Epithelial cell of prostate (primary cell): ENCODE results near the gene USP5.
A peak's percentile ranks its signal among the peaks of the same experiment; 100 is the strongest.
"Not testable (repeated sequence)": the region's sequence is repeated elsewhere in the genome, so short reads cannot be mapped to it uniquely, and the experiment has no call there.

Experiments used
- DNase-seq: peaks from one replicate; pipeline ENCODE4 v3.0.0-alpha.2; 2011; ENCODE audit warnings: low read depth, low spot score
- H3K27ac ChIP-seq: fragments of 450-650 bp; 2 replicates; pipeline ENCODE4 v1.5.1; 2017; ENCODE audit warnings: mild to moderate bottlenecking

USP5 gene

DNA sequence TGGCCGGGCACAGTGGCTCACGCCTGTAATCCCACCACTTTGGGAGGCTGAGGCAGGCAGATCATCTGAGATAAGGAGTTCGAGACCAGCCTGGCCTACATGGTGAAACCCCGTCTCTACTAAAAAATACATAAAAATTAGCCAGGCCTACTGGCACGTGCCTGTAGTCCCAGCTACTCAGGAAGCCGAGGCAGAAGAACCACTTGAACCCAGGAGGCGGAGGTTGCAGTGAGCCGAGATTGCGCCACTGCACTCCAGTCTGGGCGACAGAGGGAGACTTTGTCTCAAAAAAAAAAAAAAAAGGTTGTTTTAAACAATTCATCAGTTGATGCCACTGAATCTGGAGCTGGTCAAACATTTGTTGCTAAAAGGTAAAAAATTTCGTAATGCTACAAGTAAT, 27.9 kb downstream of the USP5 start:
- not testable (repeated sequence) for DNase-seq, H3K27ac ChIP-seq

DNA sequence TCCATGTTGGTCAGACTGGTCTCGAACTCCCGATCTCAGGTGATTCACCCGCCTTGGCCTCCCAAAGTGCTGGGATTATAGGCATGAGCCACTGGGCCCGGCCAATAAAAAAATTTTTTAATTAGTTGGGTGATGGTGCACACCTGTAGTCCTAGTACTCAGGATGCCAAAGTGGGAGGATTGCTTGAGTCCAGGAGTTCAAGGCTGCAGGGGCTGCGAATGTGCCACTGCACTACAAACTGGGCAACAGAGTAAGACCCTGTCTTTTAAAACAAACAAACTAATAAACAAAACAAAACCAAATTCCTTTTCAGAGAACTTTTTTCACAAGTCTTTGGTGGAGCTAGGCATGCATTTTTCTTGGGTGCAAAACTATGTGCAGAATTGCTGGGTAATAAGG, 31.3 kb downstream of the USP5 start:
- DNase-seq: no peak
- H3K27ac ChIP-seq: no peak overlapping the region

DNA sequence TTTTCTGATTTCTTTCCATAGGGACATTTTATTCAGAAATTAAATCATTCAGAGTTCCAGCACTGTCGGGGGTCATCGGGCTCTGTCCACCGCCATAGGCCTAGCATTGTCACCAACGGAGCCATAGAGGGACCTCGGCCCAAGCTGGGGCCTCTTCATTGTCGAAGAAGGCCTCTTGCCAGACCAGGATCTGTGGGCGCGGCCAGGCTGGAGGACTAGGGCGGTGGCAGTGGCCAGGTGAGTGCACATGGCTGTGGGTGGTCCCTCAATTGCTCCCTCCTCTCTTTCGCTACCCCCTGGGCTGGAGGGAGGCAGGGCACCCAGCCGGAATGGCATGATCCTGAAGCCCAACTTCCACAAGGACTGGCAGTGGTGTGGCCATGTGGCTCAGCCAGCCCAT, 31.7 kb downstream of the USP5 start:
- no peak overlapping the region for H3K27ac ChIP-seq
- DNase-seq: no peak

DNA sequence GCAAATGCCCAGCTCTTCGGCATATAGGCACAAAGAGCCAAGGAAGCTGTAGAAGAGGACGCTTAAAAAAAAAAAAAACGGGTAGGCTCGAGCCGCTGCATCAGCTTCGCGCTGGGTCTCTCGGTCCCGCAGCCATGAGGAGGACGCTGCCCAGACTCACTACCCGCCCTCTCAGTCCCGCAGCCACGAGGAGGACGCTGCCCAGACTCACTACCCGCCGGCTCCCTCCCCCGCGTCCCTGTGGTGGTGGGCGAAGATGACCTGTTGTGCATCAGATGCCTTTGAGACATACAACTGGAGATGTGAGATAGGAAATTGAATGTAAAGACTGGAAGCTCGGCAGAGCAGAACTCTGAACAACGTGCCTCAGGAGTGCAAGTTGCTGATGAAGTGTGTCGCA, 32.6 kb downstream of the USP5 start:
- H3K27ac ChIP-seq: no peak overlapping the region
- no peak for DNase-seq

DNA sequence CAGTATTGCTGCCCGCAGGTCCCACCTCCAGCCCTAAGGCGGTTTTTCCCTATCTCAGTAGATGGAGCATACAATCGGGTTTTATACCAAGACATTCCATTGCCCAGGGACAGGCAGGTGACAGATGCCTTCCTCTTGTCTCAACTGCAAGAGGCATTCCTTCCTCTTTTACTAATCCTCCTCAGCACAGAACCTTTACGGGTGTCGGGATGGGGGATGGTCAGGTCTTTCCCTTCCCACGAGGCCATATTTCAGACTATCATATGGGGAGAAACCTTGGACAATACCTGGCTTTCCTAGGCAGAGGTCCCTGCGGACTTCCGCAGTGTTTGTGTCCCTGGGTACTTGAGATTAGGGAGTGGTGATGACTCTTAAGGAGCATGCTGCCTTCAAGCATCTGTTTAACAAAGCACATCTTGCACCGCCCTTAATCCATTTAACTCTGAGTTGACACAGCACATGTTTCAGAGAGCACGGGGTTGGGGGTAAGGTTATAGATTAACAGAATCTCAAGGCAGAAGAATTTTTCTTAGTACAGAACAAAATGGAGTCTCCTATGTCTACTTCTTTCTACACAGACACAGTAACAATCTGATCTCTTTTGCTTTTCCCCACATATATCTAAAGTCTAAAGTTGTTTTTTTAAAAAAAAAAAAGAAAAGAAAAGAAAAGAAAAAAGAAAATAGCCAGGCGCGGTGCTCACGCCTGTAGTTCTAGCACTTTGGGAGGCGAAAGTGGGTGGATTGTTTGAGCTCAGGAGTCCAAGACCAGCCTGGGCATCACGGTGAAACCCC, 34.5 kb downstream of the USP5 start:
- H3K27ac ChIP-seq, DNase-seq: not testable (repeated sequence)

DNA sequence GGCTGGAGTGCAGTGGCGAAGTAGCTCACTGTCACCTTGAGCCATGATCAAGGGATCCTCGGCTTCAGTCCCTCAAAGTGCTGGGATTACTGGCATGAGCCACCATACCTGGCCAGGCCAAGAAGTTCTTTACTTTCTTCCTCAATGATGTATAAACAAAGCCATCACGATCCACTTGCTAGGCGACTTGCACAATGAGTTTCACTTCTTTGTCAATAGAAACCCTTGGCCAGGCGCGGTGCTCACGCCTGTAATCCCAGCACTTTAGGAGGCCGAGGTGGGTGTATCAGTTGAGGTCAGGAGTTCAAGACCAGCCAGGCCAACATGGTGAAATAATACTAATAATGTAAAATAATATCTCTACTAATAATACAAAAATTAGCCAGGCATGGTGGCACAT, 35.5 kb downstream of the USP5 start:
- no peak overlapping the region for H3K27ac ChIP-seq
- DNase-seq: no peak

DNA sequence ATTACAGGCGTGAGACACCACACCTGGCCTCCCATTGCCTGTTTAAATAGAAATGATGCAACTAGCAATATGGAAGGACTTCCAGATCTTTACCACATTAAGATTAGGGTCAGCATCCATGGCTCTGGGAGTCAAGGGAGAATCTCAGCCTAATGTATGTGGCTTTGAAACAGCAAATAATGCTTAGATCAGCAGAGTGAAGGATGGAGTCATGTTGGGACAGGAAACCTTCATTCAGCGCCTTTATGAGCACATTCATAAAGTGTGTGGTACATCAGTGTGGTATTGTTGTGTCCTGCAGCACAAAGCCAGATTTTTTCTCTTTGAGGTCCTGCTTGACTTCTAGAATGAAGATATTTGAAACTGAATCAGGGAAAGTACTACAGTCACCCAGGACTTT, 36.4 kb downstream of the USP5 start:
- no peak for DNase-seq
- H3K27ac ChIP-seq: no peak overlapping the region

DNA sequence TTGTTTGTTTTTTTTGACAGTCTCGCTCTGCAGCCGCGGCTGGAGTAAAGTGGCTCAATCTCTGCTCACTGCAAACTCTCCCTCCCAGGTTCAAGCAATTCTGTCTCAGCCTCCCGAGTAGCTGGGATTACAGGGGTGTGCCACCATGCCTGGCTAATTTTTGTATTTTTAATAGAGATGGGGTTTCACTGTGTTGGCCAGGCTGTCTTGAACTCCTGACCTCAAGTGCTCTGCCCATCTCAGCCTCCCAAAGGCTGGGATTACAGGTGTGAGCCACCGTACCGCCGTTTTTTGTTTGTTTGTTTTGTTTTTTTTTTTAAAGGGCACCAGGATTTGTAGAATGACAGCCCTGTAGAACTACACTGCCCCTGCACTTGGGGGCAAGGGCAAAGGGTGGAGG, 36.8 kb downstream of the USP5 start:
- not testable (repeated sequence) for H3K27ac ChIP-seq, DNase-seq

DNA sequence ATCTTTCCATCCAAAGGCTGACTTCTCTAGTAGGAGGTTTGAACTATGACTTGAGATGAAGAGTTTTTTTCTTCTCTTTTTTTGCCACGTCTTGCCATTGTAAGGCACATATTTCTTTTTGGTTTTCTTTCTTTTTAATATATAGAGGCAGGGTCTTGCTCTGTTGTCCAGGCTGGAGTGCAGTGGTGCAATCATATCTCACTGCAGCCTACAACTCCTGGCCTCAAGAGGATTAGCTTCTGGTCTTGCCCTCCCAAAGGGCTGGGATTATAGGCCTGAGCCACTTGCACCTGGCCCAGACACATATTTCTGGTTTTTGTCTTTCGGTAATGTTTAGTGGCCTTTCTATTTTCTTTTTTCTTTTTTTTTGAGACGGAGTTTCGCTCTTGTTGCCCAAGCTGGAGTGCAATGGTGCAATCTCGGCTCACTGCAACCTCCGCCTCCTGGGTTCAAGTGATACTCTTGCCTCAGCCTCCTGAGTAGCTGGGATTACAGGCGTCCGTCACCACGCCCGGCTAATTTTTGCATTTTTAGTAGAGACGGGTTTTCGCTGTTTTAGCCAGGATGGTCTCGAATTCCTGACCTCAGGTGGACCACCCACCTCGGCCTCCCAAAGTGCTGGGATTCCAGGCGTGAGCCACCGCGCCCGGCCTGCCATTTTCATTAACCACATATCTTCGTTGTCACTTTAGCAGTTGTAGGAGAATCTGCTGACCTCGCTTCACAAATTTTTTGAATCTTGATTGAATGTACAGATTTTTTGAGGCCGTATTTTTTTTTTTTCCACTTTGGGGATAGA, 38.0 kb downstream of the USP5 start:
- not testable (repeated sequence) for DNase-seq
- H3K27ac ChIP-seq: peak overlapping the region; percentile 63

DNA sequence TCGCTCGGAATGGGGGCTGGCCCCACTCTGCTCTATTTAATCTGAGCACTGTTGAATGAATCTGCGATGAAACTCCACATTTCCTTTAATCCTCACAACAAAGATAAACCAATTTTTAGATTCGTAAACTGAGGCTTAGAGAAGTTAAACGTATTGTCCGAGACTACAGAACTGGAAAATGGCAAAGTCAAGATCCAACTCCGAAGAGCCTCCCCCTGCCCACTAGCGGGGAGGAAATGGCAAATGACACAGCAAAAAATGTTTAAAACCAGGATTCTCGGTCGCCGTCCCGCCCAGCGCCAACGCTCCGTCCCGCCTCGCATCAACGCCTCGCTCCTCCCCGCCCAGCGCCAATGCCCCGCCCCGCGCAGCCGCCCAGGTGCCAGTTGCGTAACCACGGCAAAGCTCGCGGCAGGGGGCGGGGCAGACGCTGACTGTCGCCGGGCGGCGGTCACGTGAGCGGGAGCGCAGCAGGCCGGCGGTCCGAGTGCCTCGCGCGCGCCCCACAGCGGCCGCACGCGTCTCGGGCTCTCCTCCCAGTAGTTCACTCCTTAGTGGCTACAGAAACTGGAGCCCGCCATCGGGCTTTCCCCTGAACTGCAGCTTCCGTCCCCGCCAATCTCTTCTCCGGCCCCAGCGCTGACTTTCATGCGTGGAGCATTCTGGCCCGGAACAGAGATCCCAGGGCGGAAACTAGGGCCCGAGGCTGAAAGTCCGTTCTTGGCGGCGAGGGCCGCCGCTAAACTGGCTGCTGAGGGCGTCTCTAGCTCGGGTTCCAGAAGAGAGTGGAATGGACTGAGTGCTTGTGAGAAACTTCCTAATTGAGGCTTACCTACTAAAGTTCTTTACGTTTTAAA, 39.1 kb downstream of the USP5 start:
- H3K27ac ChIP-seq: peak overlapping the region; percentile 63
- no peak for DNase-seq

DNA sequence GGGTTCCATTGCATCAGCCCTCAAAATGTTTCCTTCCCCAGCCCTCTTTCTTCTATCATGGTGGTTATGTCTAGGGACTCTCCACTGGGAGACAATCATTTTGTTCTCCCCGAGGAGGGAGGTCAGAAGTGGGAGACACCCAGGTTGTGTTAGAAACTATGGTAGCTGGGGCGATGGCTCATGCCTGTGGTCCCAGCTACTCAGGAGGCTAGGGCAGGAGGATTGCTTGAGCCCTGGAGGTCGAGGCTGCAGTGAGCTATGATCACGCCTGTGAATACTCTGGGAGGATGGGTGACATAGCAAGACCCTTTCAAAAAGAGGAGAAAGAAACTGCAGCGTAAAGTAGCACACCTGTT, 39.7 kb downstream of the USP5 start:
- H3K27ac ChIP-seq: peak overlapping the region; percentile 63
- no peak for DNase-seq

DNA sequence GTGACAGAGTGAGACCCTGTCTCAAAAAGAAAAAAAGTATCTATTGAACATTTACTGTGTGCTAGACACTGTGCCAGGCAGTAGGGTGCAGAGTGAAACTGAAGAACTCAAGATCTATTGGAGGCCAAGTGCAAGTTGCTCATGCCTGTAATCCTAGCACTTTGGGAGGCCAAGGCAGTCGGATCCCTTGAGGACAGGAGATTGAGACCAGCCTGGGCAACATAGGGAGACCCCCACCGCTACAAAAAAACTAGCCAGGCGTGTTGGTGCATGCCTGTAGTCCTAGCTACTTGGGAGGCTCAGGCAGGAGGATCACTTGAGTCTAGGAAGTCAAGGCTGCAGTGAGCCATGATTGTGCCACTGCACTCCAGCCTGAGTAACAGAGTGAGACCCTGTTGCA, 40.7 kb downstream of the USP5 start:
- DNase-seq, H3K27ac ChIP-seq: not testable (repeated sequence)

DNA sequence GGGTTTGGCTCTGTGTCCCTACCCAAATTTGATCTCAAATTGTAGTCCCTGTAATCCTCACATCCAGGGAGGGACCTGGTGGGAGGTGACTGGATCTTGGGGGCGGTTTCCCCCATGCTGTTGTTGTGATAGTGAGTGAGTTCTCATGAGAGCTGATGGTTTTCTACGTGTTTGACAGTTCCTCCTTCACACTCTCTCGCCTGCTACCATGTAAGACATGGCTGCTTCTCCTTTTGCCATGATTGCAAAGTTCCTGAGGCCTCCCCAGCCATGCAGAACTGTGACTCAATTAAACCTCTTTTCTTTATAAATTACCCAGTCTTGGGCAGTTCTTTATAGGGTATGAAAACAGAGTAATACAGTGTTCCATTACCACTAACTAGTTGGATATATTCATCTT, 42.4 kb downstream of the USP5 start:
- no peak for DNase-seq
- no peak overlapping the region for H3K27ac ChIP-seq

DNA sequence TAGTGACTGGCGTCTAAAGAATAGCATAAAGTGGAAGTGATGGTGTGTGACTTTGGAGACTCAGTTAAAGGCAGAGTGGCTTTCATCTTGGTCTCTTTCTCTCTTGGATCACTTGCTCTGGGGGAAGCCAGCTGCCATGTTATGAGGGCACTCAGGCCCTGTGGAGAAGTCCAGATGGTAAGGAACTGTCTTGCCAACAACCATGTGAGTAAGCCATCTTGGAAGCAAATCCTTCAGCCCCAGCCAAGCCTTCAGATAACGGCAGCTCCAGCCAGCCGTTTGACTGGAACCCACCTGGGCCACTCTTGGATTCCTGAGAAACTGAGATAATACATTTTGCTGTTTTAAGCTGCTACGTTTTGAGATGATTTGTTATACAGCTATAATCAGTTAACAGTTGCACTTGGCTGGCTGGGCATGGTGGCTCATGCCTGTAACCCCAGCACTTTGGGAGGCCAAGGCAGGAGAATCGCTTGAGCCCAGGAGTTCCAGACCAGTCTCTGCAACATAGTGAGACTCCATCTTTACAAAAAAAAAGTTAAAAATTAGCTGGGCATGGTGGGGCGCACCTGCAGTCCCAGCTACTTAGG, 45.0 kb downstream of the USP5 start:
- no peak for DNase-seq
- H3K27ac ChIP-seq: no peak overlapping the region

DNA sequence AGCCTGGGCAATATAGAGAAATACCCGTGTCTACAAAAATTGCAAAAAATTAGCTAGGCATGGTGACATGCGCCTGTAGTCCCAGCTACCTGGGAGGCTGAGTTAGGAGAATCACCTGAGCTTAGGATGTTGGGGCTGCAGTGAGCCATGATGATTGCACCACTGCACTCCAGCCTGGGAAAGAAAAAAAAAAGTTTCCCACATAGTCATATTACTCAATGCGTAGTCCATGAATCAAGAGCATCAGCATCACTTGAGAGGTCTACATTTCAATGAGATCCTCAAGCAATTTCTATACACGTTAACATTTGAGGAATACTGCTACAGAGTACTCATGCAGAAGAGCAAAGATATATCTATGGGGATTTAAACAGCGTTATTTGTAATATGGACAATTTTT, 47.5 kb downstream of the USP5 start:
- H3K27ac ChIP-seq: no peak overlapping the region
- no peak for DNase-seq

DNA sequence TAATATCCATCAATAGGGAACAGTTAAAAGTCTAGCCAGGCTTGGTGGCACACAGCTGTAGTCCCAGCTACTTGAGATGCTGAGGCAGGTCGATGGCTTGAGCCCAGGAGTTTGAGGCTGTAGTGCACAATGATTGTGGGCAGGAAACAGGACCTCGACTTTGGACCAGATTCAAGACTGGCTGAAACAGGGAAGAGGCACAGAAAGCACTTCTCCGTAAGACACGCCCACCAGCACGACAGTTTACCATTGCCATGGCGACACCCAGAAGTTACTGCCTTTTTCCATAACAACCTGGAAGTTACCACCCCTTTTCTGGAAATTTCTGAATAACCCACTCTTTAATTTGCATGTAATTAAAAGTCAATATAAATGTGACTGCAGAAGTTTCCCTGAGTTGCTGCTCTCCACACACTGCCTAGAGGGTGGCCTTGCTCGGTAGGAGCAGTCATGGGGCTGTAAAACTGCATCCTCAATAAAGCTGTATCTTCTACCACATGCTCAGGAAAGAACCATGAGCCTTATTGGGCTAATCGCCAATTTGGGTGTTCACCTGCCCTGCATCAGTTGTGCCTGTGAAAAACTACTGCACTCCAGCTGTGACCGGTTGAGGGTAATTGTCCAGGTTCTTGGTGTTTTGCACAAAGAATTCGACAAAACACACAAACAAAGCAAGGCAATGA, 48.0 kb downstream of the USP5 start:
- H3K27ac ChIP-seq: no peak overlapping the region
- no peak for DNase-seq

DNA sequence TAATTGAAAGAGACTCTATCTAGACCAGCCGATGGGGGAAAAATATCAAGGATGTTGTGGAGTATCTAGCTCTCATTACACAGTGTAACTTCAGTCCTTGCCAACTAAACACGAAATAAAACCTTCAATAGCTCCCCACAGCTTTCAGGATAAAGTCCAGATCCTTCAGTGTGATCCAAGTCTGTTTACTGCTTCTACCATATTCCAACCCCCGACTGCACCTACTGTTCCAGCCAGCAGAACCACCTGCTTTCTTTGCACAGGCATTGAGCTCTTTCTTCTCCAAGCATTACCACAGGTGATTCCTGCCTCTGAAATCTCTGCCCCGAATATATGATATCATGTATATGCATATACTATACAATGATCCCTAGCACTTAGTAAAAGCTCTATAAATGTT, 50.5 kb downstream of the USP5 start:
- no peak overlapping the region for H3K27ac ChIP-seq
- no peak for DNase-seq

DNA sequence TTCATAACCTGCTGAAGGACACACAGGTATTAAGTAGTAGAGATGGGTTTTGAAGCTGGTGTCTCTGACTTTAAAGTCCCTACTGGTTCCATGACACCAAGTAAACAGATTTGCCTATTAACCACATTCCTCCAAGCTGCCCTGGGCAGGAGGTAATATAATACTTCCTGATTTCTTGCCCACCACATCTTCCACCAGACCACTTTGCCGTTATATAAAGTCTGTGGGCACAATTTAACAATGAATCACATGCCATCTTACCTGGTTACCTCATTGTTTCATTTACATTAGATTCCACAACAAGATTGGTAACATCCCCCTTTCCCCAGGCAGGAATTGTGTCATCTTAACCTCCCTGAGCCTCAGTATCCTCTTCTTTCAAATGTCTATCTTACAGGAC, 51.8 kb downstream of the USP5 start:
- H3K27ac ChIP-seq: no peak overlapping the region
- no peak for DNase-seq

DNA sequence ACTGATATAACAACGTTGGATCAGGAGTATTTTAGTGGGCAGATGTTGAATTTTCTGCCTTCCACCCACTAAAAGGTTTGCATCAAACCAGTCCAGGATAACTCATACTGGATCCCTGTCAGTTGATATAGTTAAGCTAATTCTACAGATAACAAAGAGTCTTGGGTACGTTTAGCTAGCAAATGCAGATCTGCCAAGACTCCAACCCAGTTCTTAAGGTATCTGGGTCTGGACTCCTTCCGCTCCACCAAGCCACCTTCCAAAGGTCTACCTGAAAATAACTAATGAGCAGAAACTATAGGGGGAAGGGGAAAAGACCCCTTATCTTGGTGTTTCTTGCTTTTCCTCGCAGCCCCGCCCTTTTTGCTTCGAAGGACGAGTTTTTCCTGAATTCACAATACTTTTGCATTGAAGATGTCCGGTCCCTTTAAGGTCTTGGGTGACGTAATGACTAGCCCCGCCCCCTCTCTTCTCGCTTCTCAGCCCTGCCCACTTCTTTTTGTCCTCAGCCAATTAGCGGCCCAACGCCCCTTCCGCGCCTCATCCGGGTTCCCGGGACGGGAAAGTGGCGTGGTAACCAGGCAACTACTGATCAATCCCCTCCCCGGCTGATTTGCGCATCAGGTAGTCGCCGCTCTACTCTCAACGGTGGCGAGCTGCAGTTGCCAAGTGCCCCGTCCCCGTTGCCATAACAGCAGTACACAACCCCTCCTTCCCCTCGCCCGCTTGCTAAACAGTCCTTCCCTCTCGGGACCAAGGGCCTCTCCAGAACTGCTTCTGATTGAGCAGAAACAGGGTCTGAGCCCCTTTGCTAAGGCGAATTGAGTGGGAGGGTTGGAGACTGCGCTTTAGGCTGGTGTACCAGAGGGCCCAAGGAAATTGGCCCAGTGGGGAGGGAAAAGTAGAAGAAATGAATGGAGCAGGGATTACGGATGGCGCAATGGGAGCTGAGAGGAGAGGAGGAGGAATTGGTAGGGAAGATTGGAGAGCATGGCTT, 52.6 kb downstream of the USP5 start, which contains the start of gene LRRC23:
Gene LRRC23, plus strand, starts transcription at position 543 of the 997 bp plus-strand sequence. CDS start 812 bp downstream, outside the sequence.
- DNase-seq: peak; percentile 66
- peak within 1 kb of the TSS; percentile 7 for H3K27ac ChIP-seq
